Ovary (tissue), 3 donors: ENCODE measurements around the gene PPIB.

Experiments
- CTCF ChIP-seq, 3 donors: fragments of 450-650 bp in 2 of 3; fragments of 200-600 bp in 1 of 3; IDR thresholded peaks; one replicate each; pipeline versions ENCODE4 v1.5.1 to v1.8.0; 2016 to 2022; ENCODE audit warnings: antibody characterized with exemption in 3 of 3, mild to moderate bottlenecking in 1 of 3
- POLR2A ChIP-seq: fragments of 450-650 bp; IDR thresholded peaks from one replicate; pipeline ENCODE4 v1.6.1; 2017; ENCODE audit warnings: antibody characterized with exemption, mild to moderate bottlenecking, moderate library complexity
- donor health status: DM: no; HTN: no; CAD: no.

GRCh38 chr15:64185146-64185911, 22.5 kb upstream of the PPIB start:
- TF ChIP-seq CTCF (IDR thresholded peaks at IDR 0.05) (no peak), POLR2A (no peak)
